ENCODE measurements around the gene MCM10. TPM values are rescaled to one million over a fixed set of nuclear protein-coding genes. Genes with fewer than 3 reads are reported as not detected.

The MCM10 gene
- total RNA-seq (2022; extraction: Qiagen RNA extraction; ENCODE audit: low read depth): 22.7 to 28.8 TPM (median 24.4 TPM) in 5 replicates

DNA sequence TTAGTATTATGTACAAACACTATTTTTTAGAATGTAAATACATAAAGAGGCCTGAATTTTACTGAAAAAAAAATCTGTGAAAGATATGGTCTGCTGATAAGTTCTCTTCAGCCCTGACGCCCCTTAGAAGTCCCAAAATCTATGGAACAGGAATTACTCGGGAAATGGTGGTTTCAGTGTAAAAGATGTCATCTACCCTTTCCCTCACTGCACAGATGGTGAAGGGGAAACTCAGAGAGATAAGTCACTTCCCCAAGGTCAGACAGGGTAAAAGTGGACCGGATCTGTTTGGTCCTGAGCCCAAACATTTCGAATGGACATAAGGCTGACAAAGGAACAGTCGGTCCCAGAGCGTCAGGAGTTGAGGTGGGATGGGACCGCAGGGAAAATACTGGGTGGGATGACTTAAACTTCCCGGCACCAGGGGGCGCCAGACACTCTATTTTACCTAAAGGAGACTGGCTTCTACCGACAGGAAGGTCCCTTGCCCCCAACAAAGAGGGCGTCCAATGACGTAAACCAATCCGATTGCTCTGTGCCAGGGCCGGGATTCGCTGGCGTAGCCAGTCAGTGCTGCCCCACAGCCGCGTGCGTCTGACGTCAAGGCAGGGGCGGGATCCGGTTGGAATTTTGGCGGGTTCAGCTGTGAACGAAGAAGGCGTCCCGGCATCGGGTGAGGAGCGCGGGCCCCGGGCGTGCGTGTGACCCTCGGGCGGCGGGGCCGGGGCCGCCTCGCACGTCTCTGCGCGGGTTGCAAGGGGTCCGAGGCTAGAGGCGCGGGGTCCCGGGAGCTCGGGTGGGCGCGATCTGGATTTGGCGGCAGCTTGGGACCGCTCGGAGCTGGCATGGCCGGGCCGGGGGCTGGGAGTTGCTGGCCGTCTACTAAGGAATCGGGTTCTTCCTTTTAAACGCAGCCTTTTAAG lies at the start of gene MCM10:
Gene MCM10 (plus strand): TSS at position 625 of the 923 bp plus-strand sequence. CDS start 2,645 bp downstream, outside the sequence.

DNA sequence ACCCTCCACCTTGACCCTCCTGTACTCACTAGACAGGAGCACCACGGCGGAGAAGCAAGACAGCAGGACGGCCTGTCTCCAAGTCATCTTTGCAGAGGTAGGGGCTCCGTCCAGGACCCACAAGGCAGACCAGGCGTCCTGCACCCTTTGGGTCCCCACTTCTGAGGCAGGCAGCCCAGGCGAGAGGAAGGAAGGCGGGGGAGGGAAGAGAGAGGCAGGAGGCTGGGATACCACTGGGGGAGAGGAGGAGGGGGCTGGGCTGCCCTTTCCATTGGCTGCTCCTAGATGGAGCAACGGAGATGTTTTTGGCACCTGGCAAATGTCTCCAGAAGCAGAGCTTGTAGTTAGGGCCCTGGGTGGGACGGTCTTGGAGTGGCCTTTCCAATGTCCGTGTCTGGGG lies 72.8 kb downstream of the MCM10 start, which contains the start of gene UCMA:
Gene UCMA (minus strand): TSS at position 203 of the 400 bp plus-strand sequence. CDS start 116 bp downstream, at position 87.

Other genes starting within 250 kb of the MCM10 start
- 0.94 to 1.1 TPM (median 0.99 TPM) in 5 replicates for gene CCDC3, start 159.8 kb upstream of the MCM10 start, total RNA-seq (2022; extraction: Qiagen RNA extraction; ENCODE audit: low read depth)
- gene OPTN, start 61.4 kb upstream of the MCM10 start, total RNA-seq (2022; extraction: Qiagen RNA extraction; ENCODE audit: low read depth): 52.7 to 66.7 TPM (median 59.7 TPM) in 5 replicates
- gene UCMA, start 72.8 kb downstream of the MCM10 start, total RNA-seq (2022; extraction: Qiagen RNA extraction; ENCODE audit: low read depth): not detected in 5 replicates
- gene PHYH, start 138.5 kb downstream of the MCM10 start, total RNA-seq (2022; extraction: Qiagen RNA extraction; ENCODE audit: low read depth): 29.2 to 34.4 TPM (median 31.8 TPM) in 5 replicates
- gene SEPHS1, start 186.7 kb downstream of the MCM10 start, total RNA-seq (2022; extraction: Qiagen RNA extraction; ENCODE audit: low read depth): 64.1 to 83.2 TPM (median 66.9 TPM) in 5 replicates